GM12892 (cell line): ENCODE results near the gene PRDX4.

Experiments
- POLR2A ChIP-seq: IDR thresholded peaks from 2 replicates; pipeline ENCODE4 v1.6.1; 2011; ENCODE audit warnings: low read depth, low read length, control low read depth
- POLR2AphosphoS5 ChIP-seq: IDR thresholded peaks from 2 replicates; pipeline ENCODE4 v1.6.1; 2011; ENCODE audit warnings: low read depth, low read length, control low read depth

DNA sequence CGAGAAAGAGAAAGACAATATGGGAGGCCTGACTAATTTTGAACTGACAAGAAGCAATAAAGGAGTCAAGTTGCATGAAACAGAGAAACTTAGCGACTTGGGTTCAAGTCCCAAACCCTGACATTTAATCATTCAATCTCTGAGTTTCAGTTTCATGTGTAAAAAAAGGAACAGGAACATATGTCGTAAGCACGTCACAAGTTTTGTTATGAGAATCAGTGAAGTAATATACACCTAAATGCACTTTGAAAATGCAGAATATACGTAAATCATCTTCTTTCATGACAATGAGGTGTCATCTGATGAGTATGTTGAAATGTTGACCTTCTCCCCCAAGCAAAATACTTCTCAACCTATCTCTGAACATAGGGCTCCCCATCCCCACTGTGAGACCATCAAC is 65.4 kb downstream of the PRDX4 start:
- TF ChIP-seq POLR2A, result no peak
- TF ChIP-seq POLR2AphosphoS5, result no peak
